GM19452 (cell line): ENCODE data around the gene RAB40B.
A peak's percentile ranks its signal among the peaks of the same experiment; 100 is the strongest.

Source experiments
- ATAC-seq: cut with Tn5 transposase; IDR thresholded peaks from one replicate; pipeline ENCODE4 v1.9.1; 2021; ENCODE audit not compliant: unreplicated experiment

Gene RAB40B

GRCh38 chr17:82716203-82717010 is 17.9 kb upstream of the RAB40B start, which contains the start of gene FN3KRP:
Gene FN3KRP, plus strand, starts transcription at chr17:82716706. Its CDS starts 50 bp downstream, at chr17:82716756.
- ATAC-seq, result peak; percentile 73

- no peak for ATAC-seq
Observed at GRCh38 chr17:82713071-82713723, 14.7 kb upstream of the RAB40B start.

DNA sequence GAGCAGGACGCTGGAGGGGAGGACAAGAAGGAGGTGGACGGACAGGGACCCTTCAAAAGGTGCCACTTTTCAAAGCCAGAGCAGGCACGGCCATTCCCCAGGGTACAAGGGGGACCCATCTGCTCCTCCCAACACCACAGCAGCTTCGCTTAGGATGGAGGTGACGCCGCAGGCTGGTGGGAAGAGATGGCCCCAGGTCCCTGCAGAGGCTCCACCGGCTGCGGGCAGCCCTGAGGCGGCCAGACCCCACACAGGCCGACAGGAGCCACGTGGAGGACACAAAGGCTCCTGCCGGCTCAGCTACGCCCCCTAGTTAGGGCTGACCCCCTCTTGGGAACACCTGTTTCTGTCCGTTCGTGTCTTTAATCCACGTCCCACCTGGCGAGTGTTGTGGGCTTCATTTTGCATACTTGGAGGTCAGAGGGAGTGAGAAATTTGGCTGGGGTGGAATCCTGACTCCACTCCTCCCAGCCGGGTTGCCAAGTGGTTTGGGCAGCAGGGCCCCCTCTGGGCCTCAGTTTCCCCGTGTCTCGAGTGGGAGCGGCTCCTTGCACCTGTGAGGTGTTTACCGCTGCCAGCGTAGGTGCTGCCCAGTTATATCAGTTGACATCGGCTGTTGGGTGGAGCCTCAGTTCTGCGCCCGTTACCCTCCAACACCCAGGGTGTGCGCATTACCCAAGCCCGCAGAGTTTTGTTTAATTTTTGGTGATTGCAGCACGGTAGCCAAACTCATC is 12.2 kb upstream of the RAB40B start:
- ATAC-seq, result no peak

DNA sequence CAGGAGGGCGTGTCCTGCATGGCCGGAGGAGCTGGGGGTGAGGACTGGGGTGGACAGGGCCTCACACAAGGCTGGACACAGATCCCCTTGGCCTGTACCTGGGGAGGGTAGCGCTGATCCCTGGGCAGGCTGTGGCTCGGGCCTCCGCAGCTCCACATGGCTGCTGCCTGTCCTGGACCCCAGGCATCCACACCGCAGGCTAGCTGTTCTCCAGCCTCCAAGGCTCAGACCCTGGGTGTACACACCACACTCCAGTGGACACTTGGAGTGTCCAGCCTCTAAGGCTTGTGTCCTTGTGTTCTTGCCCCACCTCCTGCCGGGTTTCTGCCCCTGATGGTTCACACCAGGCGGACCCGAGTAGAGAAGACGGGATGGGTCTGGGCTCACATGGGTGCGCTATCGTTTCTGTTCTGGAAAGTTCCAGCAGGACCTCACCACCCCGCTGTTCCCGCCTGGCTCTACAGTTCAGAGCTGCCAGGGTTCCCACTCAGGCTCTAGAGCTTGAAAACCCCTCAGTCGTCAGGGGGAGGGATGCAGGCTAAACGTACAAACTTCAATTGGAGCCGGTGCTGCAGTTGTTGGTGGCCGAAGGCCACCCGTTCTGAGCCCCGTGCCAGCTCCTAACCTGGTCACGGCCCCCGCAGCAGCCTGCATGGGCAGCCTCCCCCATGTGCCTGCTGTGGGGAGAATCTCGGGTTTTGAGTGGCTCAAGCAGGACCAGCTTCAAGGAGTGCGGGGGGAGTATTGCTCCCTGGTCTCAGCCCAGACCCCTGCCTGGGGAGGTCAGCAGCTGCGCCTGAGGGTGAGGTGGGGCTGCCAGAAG is 11.4 kb upstream of the RAB40B start:
- no peak for ATAC-seq

DNA sequence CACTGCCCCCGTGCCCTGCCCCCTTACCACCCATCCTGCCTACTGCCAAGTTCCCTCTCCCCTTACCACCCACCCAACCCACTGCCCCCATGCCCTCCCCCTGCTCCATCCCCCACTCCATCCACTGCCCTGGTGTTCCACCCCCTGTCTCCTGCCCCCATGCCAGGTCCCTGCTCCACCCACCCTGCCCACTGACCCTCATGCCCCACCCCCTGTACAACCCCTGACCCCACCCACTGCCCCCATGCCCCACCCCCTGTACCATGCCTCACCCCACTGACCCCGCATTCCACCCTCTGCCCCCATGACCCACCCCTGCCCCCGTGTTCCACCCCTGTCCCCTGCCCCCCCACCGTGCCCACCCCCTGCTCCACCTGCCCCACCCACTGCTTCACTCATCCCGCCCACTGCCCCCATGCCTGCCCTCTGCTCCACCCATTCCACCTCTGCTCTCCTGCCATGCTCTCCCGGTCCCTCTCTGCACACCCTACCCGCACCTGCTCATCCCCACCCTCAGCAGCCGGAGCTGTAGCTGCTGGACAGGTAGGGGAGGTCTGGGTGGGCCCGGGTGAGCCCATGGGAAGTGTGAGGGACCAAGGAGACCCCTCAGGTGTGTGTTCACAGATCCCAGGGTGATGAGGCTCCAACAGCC is 10.7 kb upstream of the RAB40B start:
- ATAC-seq, result no peak

DNA sequence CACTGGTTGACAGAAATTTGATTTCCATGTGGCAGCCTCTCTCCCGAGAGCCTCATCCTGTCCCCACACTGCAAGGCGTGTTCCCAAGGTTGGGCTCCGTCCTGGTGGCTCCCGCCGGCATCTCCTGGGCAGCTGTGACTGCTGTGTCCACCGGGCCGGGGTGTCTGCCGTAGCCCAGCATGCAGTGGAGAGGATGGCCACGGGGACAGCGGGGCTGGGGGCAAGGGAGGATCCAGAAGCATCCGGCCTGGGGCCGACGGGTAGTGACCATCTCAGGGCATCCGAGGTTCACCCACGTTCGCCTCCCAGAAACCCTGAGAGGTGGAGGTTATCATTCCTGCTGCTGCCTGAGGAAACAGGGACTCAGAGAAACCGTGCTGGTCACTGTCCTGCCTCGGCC is 7.3 kb upstream of the RAB40B start:
- no peak for ATAC-seq

GRCh38 chr17:82704886-82705285 is 6.4 kb upstream of the RAB40B start:
- ATAC-seq, result no peak

DNA sequence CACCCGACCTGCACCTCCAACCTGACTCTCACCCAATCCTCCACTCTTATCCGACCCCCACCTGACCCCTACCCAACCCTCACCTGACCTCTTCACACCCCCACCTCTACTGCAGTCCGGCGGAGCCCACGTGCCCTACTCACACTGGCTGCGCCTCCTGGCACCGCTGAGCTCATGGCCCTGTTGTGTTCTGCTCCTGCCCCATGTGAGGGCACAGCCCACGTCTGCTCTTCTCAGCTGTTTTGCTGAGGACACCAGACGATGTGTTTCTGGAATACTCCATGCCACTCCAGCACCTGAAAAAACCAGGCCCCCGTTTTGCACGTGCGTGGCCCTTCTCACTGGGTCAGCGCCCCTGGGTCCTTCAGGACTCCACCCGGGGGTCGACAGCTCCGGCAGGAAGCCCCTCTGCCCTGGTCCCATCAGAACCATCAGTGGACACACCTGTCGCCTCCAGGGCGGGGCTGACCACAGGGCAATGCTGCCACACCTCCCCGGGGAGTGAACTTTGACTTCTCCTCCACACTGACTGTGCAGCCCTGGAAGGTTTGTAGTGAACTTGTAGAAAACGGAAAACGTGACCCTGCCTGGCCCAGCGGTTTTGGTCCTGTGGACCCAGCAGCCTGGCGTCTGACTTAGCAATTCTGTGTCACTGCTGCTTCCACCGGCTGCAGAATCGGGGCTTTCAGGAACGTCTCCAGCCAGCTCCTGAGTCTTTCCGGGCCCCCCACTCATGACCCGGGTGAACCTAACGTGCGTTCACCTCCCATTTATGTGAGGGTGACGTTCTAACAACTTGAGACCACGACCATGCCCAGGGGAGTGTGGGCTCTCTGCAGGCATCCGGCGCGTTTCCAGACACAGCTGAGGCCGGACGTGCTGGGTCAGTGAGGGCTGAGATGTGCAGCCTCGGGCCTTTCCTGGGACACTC is 5.7 kb upstream of the RAB40B start:
- ATAC-seq, result no peak

GRCh38 chr17:82703036-82703745 is 4.7 kb upstream of the RAB40B start:
- no peak for ATAC-seq

GRCh38 chr17:82702231-82702927 is 3.9 kb upstream of the RAB40B start:
- no peak for ATAC-seq

- no peak for ATAC-seq
Observed at GRCh38 chr17:82699551-82699950, 1.1 kb upstream of the RAB40B start.

- peak; percentile 4 for ATAC-seq
Observed at GRCh38 chr17:82698974-82699442, 510 bp upstream of the RAB40B start.

GRCh38 chr17:82697808-82698064 is 762 bp downstream of the RAB40B start:
- no peak for ATAC-seq

- ATAC-seq, result no peak
Observed at GRCh38 chr17:82696916-82697807, 1.3 kb downstream of the RAB40B start.

GRCh38 chr17:82696259-82696658 is 2.2 kb downstream of the RAB40B start:
- ATAC-seq, result no peak

- no peak for ATAC-seq
Observed at GRCh38 chr17:82694647-82695046, 3.9 kb downstream of the RAB40B start.

GRCh38 chr17:82693168-82693867 is 5.2 kb downstream of the RAB40B start:
- no peak for ATAC-seq
